Caki2 (cell line): ENCODE measurements around the gene CCDC85C. TPM values are rescaled to one million over a fixed set of nuclear protein-coding genes. Genes with fewer than 3 reads are reported as not detected.

Experiments used
- DNase-seq: peaks from one replicate; pipeline ENCODE4 v3.0.0-alpha.2; 2015; ENCODE audit warnings: low read depth
- in situ Hi-C: cut with HindIII; loops from 2 replicates; pipeline ENCODE4 v1.10.0; 2016; ENCODE audit warnings: low sequenced_read_pairs, low pct_unique_long_range_greater_than_20kb, mixed read lengths
- total RNA-seq: library from RNA; depleted of rRNA; stranded (reverse); fragments of >200 nt; shearing (Covaris generic); gene quantifications from 2 replicates; pipeline ENCODE4 v1.2.3, GENCODE V29; 2014; ENCODE audit warnings: low replicate concordance

The CCDC85C gene
- total RNA-seq, 1 experiment from 2014 or later = 21.6 TPM

DNA sequence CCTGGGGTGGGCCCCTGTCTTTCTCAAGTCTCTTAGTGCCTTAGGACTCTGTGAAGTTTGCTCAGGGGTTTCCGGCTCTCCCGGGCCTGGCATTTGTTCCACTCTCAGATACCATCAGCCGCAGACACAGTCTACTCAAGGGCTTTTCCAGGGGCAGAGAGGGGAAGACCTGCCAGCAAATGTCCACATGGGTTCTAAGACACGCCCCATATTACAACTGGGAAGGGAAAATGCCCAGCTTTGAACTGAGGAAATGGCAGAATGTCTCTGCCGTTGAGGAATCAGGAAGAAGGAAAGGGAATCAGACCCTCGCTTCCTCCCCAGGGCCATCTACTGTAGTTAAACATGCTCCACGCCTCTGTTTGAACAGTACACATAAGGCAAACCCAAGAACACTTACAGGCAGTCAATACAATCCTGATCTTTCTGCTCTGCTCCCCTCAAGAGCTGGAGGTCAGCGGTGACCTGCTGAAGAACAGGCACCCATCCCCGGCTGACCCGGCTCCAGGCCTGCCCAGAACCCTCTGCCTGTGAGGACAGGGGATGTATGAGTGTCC lies 7.9 kb downstream of the CCDC85C start:
- DNase-seq = no peak

GRCh38 chr14:99595524-99595923 lies 8.5 kb downstream of the CCDC85C start:
- no peak for DNase-seq
- in situ Hi-C loops = no loop called here

More for the DNA sequence above, 7.9 kb downstream of the CCDC85C start:
- in situ Hi-C loops = no loop called here

- no peak for DNase-seq
- in situ Hi-C loops = no loop called here
Observed at GRCh38 chr14:99595034-99595433, 9.0 kb downstream of the CCDC85C start.

DNA sequence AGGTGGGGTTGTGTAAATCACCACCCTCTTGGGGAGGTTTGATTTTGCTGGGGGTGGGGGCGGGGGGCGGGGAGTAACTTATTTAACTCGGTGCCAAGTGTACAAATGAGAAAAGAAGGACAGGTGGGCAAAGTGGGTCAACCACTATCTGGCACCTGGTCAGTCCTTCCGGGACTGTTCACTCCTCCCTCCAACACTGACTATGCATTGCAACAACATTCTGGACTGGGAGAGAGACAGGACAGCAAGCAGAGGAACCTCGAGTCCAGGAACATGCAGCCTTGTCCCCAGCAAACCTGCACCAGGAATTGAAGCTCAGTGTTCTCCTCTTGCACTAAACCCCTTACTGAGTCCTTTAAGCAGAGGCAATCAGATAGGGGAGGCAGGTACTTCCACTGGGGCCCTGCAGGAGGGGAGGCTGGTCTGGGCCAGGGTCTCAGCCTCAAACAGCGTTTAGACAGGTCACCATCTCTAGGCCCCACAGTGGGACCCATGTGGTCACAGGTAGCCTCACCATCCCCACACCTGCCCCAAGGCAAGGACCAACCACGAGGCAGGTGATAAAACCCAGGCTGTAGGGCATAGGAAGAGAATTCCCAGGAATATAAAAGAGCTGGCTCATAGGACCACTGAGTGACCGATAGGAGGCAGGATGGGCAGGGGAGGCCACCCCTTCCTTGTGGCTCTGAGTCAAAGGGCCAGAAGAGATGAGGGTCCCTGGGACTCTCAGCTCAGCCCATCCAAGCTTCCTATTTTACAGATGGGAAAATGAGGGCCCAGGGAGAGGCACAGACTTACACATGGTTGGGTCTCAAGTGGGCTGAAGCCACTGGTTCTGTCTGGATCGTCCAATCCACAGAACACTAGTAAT lies 9.8 kb downstream of the CCDC85C start:
- no peak for DNase-seq
- in situ Hi-C loops = no loop called here

- DNase-seq = no peak
- in situ Hi-C loops = no loop called here
Observed at GRCh38 chr14:99592933-99593753, 10.9 kb downstream of the CCDC85C start.

- no peak for DNase-seq
- in situ Hi-C loops = no loop called here
Observed at GRCh38 chr14:99592394-99592793, 11.6 kb downstream of the CCDC85C start.

GRCh38 chr14:99590746-99591555 lies 13.1 kb downstream of the CCDC85C start:
- DNase-seq = peak; percentile 34

DNA sequence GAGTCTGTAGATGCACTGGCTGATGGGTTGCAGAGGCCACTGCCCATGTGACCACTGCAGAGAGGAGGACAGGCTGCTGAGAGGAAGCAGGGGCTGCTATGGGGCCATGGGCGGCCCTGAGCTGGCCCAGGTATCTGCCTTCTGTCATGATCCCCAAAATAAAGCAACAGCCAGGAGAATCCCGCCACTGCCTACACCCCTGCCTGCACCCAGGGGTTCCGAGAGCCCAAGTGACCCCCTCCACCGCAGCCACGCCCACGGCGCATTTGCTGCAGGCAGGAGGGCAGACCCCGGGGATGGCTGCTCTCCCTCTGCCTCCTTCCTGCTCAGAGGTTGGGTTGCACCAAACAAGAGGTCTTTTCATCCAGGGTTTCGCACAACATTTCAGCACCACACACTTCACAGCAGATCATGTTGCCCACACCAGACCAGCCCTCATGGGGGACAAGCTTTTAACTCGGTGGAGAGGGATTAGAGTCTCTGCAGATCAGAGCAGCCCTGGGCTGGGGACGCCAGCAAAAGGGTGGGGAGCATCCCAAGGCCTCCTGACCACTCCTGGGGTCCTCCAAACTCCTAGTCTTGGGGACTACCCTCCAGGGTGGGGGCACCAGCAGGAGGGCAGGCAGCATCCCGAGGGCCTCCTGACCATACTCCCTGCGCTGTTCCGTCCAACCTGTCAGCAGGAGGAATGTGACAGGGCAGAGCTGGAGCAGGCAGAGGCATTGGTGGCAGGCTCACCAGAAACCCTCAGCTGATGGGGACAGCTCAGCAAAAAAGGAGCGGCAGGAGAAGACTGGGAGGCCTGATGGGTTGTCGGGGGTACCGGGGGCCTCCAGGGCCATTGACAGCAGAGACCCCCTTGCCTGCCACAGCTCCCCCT lies 14.1 kb downstream of the CCDC85C start:
- no peak for DNase-seq
- in situ Hi-C loops = no loop called here

More at GRCh38 chr14:99590746-99591555, 13.1 kb downstream of the CCDC85C start:
- in situ Hi-C loops = no loop called here

- DNase-seq = no peak
- in situ Hi-C loops = no loop called here
Observed at GRCh38 chr14:99589031-99589441, 15.0 kb downstream of the CCDC85C start.

- in situ Hi-C loops = no loop called here
- no peak for DNase-seq
Observed at GRCh38 chr14:99587460-99588278, 16.3 kb downstream of the CCDC85C start.

- no peak for DNase-seq
- in situ Hi-C loops = no loop called here
Observed at GRCh38 chr14:99586761-99587459, 17.1 kb downstream of the CCDC85C start.

GRCh38 chr14:99586054-99586760 lies 17.8 kb downstream of the CCDC85C start:
- in situ Hi-C loops = no loop called here
- DNase-seq = no peak

DNA sequence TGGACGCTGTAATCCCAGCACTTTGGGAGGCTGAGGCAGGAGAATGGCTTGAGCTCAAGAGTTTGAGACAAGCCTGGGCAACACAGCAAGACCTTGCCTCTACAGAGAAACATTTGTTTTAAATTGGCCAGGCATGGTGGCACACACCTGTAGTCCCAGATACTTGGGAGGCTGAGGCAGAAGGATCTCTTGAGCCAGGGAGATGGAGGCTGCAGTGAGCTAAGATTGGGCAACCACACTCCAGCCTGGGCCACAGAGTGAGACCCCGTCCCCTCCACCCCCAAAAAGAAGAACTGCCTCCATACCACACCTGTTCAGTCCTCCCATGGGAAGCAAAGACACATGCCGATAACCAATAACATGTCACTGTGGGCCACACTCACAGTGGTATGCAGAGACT lies 19.2 kb downstream of the CCDC85C start:
- DNase-seq = no peak
- in situ Hi-C loops = no loop called here

GRCh38 chr14:99581938-99582337 lies 22.1 kb downstream of the CCDC85C start:
- in situ Hi-C loops = no loop called here
- DNase-seq = no peak

GRCh38 chr14:99581374-99581773 lies 22.6 kb downstream of the CCDC85C start:
- in situ Hi-C loops = no loop called here
- no peak for DNase-seq
